H1 (cell line): ENCODE measurements around the gene PLBD2.

Source experiments
- BCL11A ChIP-seq, 2 experiments: IDR thresholded peaks; one replicate each; pipeline ENCODE4 v1.6.1; 2011; ENCODE audit warnings: low read depth in 2 of 2, low read length in 2 of 2, mild to moderate bottlenecking in 2 of 2
- CEBPB ChIP-seq: IDR thresholded peaks from 2 replicates; pipeline ENCODE4 v1.6.1; 2012; ENCODE audit warnings: low read depth, low read length
- KDM1A ChIP-seq: fragments of 200-600, 300-600 bp; sonication (generic); IDR thresholded peaks from 2 replicates; pipeline ENCODE4 v1.7.1; 2016; ENCODE audit warnings: mild to moderate bottlenecking, low read length, borderline replicate concordance
- PHF8 ChIP-seq: fragments of 200-600 bp; sonication (generic); conservative IDR thresholded peaks from 2 replicates; pipeline ENCODE4 v1.7.1; 2012; ENCODE audit warnings: low read depth, mild to moderate bottlenecking, inconsistent platforms, low read length, moderate library complexity
- POLR2A ChIP-seq, 2 experiments: IDR thresholded peaks; 1 replicate in 1 of 2; 2 replicates in 1 of 2; pipeline ENCODE4 v1.6.1; 2011; ENCODE audit warnings: low read depth in 2 of 2, low read length in 2 of 2, mild to moderate bottlenecking in 2 of 2; ENCODE audit errors: control extremely low read depth in 1 of 2
- RAD21 ChIP-seq, 2 experiments: IDR thresholded peaks in 1 of 2; conservative IDR thresholded peaks in 1 of 2; 2 replicates each; pipeline ENCODE4 v1.6.1; 2011; ENCODE audit warnings: low read depth in 2 of 2, low read length in 2 of 2, improper control_type of control experiment in 1 of 2, inconsistent platforms in 1 of 2, mild to moderate bottlenecking in 1 of 2, moderate library complexity in 1 of 2
- RNF2 ChIP-seq: fragments of 200-900, 300-1000 bp; sonication (generic); IDR thresholded peaks from 2 replicates; pipeline ENCODE4 v1.7.1; 2016; ENCODE audit warnings: borderline replicate concordance, low read depth, mild to moderate bottlenecking, antibody characterized with exemption, low read length; ENCODE audit not compliant: poor library complexity, severe bottlenecking; ENCODE audit errors: missing control alignments
- SUZ12 ChIP-seq: fragments of 200-600 bp; sonication (generic); IDR thresholded peaks from 2 replicates; pipeline ENCODE4 v1.6.1; 2012; ENCODE audit warnings: mild to moderate bottlenecking, inconsistent platforms, low read length, moderate library complexity, mixed read lengths
- TF ChIP-seq, protein P1 (sequence below), 3 experiments: IDR thresholded peaks; 1 replicate in 2 of 3; 2 replicates in 1 of 3; pipeline versions ENCODE4 v1.5.1 to v1.6.1; 2011; ENCODE audit warnings: low read length in 3 of 3, mild to moderate bottlenecking in 3 of 3, inconsistent platforms in 2 of 3, low read depth in 1 of 3, moderate library complexity in 1 of 3; ENCODE audit not compliant: insufficient read depth in 1 of 3; ENCODE audit errors: control extremely low read depth in 1 of 3
- TF ChIP-seq, protein P2 (sequence below): IDR thresholded peaks from 2 replicates; pipeline ENCODE4 v1.6.1; 2012; ENCODE audit warnings: inconsistent platforms

DNA sequence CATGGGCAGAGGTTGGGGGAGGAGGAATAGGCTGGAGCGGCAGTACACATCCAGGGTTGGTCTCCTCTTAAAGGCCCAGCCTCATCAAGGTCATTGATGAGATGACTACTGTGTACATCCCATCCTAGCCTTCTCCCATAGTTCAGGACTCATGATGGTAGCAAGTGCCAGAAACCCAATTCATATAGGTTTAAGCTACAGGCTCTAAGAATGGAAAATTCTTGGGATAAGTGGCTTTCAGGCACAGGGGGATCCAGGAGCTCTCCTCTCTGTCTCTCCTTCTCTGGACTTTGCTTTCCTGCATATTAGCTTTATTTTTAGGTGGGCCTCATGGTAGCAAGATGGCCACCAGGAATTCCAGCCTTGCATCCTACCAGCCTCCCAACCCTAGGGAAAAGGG lies 70.1 kb downstream of the PLBD2 start:
- TF ChIP-seq CEBPB (no peak), RAD21 (IDR thresholded peaks at IDR 0.05 in 1 of 2, conservative IDR thresholded peaks at IDR 0.05 in 1 of 2; ENCODE audit: low read depth in 2 of 2, low read length in 2 of 2) (no peak), RNF2 (no peak), SUZ12 (no peak), KDM1A (peak; percentile 79; the same call in 1 of the 2 replicates), BCL11A (IDR thresholded peaks at IDR 0.05; ENCODE audit: low read depth in 2 of 2, low read length in 2 of 2) (no peak), POLR2A (IDR thresholded peaks at IDR 0.05; ENCODE audit: control extremely low read depth in 1 of 2, low read depth in 2 of 2, low read length in 2 of 2) (no peak), PHF8 (no peak)
- TF ChIP-seq, protein P1, sequence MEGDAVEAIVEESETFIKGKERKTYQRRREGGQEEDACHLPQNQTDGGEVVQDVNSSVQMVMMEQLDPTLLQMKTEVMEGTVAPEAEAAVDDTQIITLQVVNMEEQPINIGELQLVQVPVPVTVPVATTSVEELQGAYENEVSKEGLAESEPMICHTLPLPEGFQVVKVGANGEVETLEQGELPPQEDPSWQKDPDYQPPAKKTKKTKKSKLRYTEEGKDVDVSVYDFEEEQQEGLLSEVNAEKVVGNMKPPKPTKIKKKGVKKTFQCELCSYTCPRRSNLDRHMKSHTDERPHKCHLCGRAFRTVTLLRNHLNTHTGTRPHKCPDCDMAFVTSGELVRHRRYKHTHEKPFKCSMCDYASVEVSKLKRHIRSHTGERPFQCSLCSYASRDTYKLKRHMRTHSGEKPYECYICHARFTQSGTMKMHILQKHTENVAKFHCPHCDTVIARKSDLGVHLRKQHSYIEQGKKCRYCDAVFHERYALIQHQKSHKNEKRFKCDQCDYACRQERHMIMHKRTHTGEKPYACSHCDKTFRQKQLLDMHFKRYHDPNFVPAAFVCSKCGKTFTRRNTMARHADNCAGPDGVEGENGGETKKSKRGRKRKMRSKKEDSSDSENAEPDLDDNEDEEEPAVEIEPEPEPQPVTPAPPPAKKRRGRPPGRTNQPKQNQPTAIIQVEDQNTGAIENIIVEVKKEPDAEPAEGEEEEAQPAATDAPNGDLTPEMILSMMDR (IDR thresholded peaks at IDR 0.05; ENCODE audit: control extremely low read depth in 1 of 3, insufficient read depth in 1 of 3, low read depth in 1 of 3, low read length in 3 of 3) = no peak
- TF ChIP-seq, protein P2, sequence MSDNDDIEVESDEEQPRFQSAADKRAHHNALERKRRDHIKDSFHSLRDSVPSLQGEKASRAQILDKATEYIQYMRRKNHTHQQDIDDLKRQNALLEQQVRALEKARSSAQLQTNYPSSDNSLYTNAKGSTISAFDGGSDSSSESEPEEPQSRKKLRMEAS = no peak
